HCT116 (cell line): ENCODE data around the gene GPR17. TPM values are rescaled to one million over a fixed set of nuclear protein-coding genes. Genes with fewer than 3 reads are reported as not detected.

Experiments used
- ATAC-seq: fragments of 200-7000 bp; cut with Tn5 transposase; 2 replicates; pipeline ENCODE4 v1.9.1; 2020; ENCODE audit warnings: mild to moderate bottlenecking, moderate library complexity
- BruUV-seq: library from RNA; stranded (reverse); fragments of 400-500 nt; replicated peaks from 2 replicates; lab custom pipeline; 2021; lab: Mats Ljungman, UMichigan
- CTCF ChIA-PET: fragments of 300-600 bp; sonication (Branson Sonifier 250); formaldehyde crosslinking; loops from one replicate; lab custom pipeline; 2021; ENCODE audit warnings: antibody characterized with exemption; lab: Charles Lee
- POLR2A ChIA-PET: fragments of 300-600, 350-600 bp; sonication (Branson Sonifier 250); formaldehyde crosslinking; loops from one replicate; lab custom pipeline; 2021; ENCODE audit warnings: antibody characterized with exemption; lab: Charles Lee
- RAD21 ChIA-PET, 2 experiments: fragments of 300-600 bp; sonication (Branson Sonifier 250); formaldehyde crosslinking; loops; one replicate each; lab custom pipeline; 2023; ENCODE audit warnings: low total read pairs in 2 of 2; ENCODE audit not compliant: uncharacterized antibody in 2 of 2, unreplicated experiment in 2 of 2, low non-redundant PET in 1 of 2; lab: Charles Lee
- DNase-seq: peaks from one replicate; pipeline ENCODE4 v3.0.0-alpha.2; 2010; ENCODE audit warnings: low read depth, low spot score
- H2AFZ ChIP-seq: fragments of 200-600 bp; shearing (Covaris generic), sonication (generic); 2 replicates; pipeline ENCODE4 v1.6.1; 2017; ENCODE audit warnings: low read depth, mixed run types, mixed read lengths, antibody characterized with exemption, low read length; ENCODE audit not compliant: poor library complexity, severe bottlenecking
- H3K27ac ChIP-seq: 2 replicates; pipeline ENCODE4 v1.5.1; 2012; ENCODE audit warnings: low read depth, low read length
- H3K27me3 ChIP-seq: fragments of 200-600 bp; sonication (generic); 2 replicates; pipeline ENCODE4 v1.6.1; 2016; ENCODE audit warnings: mixed run types, low read length, mixed read lengths; ENCODE audit not compliant: insufficient read depth
- H3K36me3 ChIP-seq, 2 experiments: fragments of 200-500 bp in 1 of 2; fragments of 200-600 bp in 1 of 2; sonication (Bioruptor generic) in 1 of 2; sonication (generic) in 1 of 2; 2 replicates each; pipeline versions ENCODE4 v1.5.1 to v1.6.1; 2014 to 2016; ENCODE audit warnings: low read length in 2 of 2, inconsistent platforms in 1 of 2, mixed read lengths in 1 of 2, mixed run types in 1 of 2; ENCODE audit not compliant: insufficient read depth in 2 of 2, control insufficient read depth in 1 of 2
- H3K4me1 ChIP-seq, 2 experiments: fragments of 200-600 bp in 1 of 2; sonication (generic) in 1 of 2; 2 replicates each; pipeline versions ENCODE4 v1.5.1 to v1.6.1; 2012 to 2017; ENCODE audit warnings: low read length in 2 of 2, inconsistent platforms in 1 of 2, mild to moderate bottlenecking in 1 of 2, mixed read lengths in 1 of 2, mixed run types in 1 of 2, moderate library complexity in 1 of 2; ENCODE audit not compliant: insufficient read depth in 2 of 2, control insufficient read depth in 1 of 2
- H3K4me2 ChIP-seq: fragments of 200-600 bp; sonication (generic); 2 replicates; pipeline ENCODE4 v1.6.1; 2017; ENCODE audit warnings: mixed run types, low read length, mixed read lengths
- H3K4me3 ChIP-seq, 2 experiments: fragments of 200-600 bp in 1 of 2; sonication (generic) in 1 of 2; replicated peaks in 1 of 2; 2 replicates each; pipeline ENCODE4 v1.5.1; 2011 to 2016; ENCODE audit warnings: low read length in 2 of 2, control low read depth in 1 of 2, low read depth in 1 of 2, mild to moderate bottlenecking in 1 of 2, mixed read lengths in 1 of 2, mixed run types in 1 of 2
- H3K79me2 ChIP-seq: fragments of 200-600 bp; sonication (generic); 2 replicates; pipeline ENCODE4 v1.6.1; 2017; ENCODE audit warnings: mild to moderate bottlenecking, mixed run types, low read length, moderate library complexity, mixed read lengths; ENCODE audit not compliant: insufficient read depth
- H3K9ac ChIP-seq: fragments of 200-600 bp; sonication (generic); 2 replicates; pipeline ENCODE4 v1.6.1; 2016; ENCODE audit warnings: low read length, mixed read lengths
- H3K9me2 ChIP-seq: fragments of 200-600 bp; sonication (generic), shearing (Covaris generic); 2 replicates; pipeline ENCODE4 v1.6.1; 2017; ENCODE audit warnings: mixed run types, mild to moderate bottlenecking, moderate library complexity; ENCODE audit not compliant: insufficient read depth
- H3K9me3 ChIP-seq, 2 experiments: fragments of 200-500 bp in 1 of 2; fragments of 200-600 bp in 1 of 2; sonication (Bioruptor generic) in 1 of 2; sonication (generic) in 1 of 2; 2 replicates each; pipeline ENCODE4 v1.6.1; 2014 to 2017; ENCODE audit warnings: low read length in 2 of 2, mixed read lengths in 2 of 2, inconsistent platforms in 1 of 2, low read depth in 1 of 2, mild to moderate bottlenecking in 1 of 2, mixed run types in 1 of 2, moderate library complexity in 1 of 2; ENCODE audit not compliant: control insufficient read depth in 1 of 2, insufficient read depth in 1 of 2
- H4K20me1 ChIP-seq: fragments of 200-600 bp; sonication (generic), shearing (Covaris generic); 2 replicates; pipeline ENCODE4 v1.6.1; 2017; ENCODE audit warnings: mixed run types, mild to moderate bottlenecking, moderate library complexity; ENCODE audit not compliant: insufficient read depth
- CEBPB ChIP-seq: IDR thresholded peaks from 2 replicates; pipeline ENCODE4 v1.6.1; 2012; ENCODE audit warnings: low read depth
- EGR1 ChIP-seq: IDR thresholded peaks from 2 replicates; pipeline ENCODE4 v1.6.1; 2012; ENCODE audit warnings: low read depth
- ELF1 ChIP-seq: IDR thresholded peaks from 2 replicates; pipeline ENCODE4 v1.6.1; 2012; ENCODE audit warnings: low read depth, borderline replicate concordance
- EZH2phosphoT487 ChIP-seq: fragments of 200-600 bp; IDR thresholded peaks from 2 replicates; pipeline ENCODE4 v1.6.1; 2018; ENCODE audit warnings: antibody characterized with exemption, borderline replicate concordance
- SP1 ChIP-seq: IDR thresholded peaks from 2 replicates; pipeline ENCODE4 v1.6.1; 2012; ENCODE audit warnings: low read depth
- SRF ChIP-seq: IDR thresholded peaks from 2 replicates; pipeline ENCODE4 v1.6.1; 2012; ENCODE audit warnings: low read depth
- intact Hi-C: fragments of 100-400 bp; cut with micrococcal nuclease; formaldehyde crosslinking; loops from 2 replicates; pipeline ENCODE4 v1.10.0; 2022
- total RNA-seq: library from RNA; stranded (reverse); gene quantifications from one replicate; pipeline ENCODE4 v1.2.1, GENCODE V29; 2021; ENCODE audit not compliant: unreplicated experiment

GPR17 gene
- total RNA-seq, 1 experiment from 2014 or later: not detected

DNA sequence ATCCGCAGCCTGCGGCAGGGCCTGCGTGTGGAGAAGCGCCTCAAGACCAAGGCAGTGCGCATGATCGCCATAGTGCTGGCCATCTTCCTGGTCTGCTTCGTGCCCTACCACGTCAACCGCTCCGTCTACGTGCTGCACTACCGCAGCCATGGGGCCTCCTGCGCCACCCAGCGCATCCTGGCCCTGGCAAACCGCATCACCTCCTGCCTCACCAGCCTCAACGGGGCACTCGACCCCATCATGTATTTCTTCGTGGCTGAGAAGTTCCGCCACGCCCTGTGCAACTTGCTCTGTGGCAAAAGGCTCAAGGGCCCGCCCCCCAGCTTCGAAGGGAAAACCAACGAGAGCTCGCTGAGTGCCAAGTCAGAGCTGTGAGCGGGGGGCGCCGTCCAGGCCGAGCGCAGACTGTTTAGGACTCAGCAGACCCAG lies 5.4 kb downstream of the GPR17 start:
- ChIA-PET RAD21 (no interaction called here), POLR2A (no interaction called here), CTCF (interaction anchor here (5.8 kb wide), 1 partner anchor 60 kb away, joined by 97 read pairs; no protein-coding TSS in a partner anchor)
- no peak overlapping the region for H3K4me3 ChIP-seq
- peaks cover 9 to 30% of the 10 kb centered on the region in 2 experiments for H3K4me1 ChIP-seq
- H3K9ac ChIP-seq: no peak overlapping the region
- no peaks in the 10 kb centered on the region for H3K27me3 ChIP-seq
- H3K27ac ChIP-seq: no peak overlapping the region; the same call in 1 of the 2 replicates
- H4K20me1 ChIP-seq: no peaks in the 10 kb centered on the region
- H2AFZ ChIP-seq: no peak overlapping the region
- BruUV-seq: no TSS peak
- H3K9me2 ChIP-seq: no peaks in the 10 kb centered on the region
- no peak for DNase-seq
- no peak overlapping the region for H3K4me2 ChIP-seq
- intact Hi-C loops: no loop called here
- TF ChIP-seq EZH2phosphoT487 (no peak), CEBPB (no peak)
- no peaks in the 10 kb centered on the region for H3K9me3 ChIP-seq
- no peaks in the 10 kb centered on the region for H3K79me2 ChIP-seq
- no peak for ATAC-seq
- H3K36me3 ChIP-seq: no peaks in the 10 kb centered on the region

- no peak overlapping the region for H3K9ac ChIP-seq
- H3K4me1 ChIP-seq: peaks cover 2 to 23% of the 10 kb centered on the region in 2 experiments; a peak in 3 of 4 replicates
- CTCF ChIA-PET: interaction anchor here (1.5 to 5.8 kb wide), 2 partner anchors 61 kb away, joined by 10 to 97 read pairs; no protein-coding TSS in a partner anchor
- H3K27me3 ChIP-seq: no peaks in the 10 kb centered on the region
- intact Hi-C loops: no loop called here
- no peak for TF ChIP-seq SP1
- no peak for TF ChIP-seq ELF1
- TF ChIP-seq CEBPB: no peak
- TF ChIP-seq EGR1: no peak
- TF ChIP-seq SRF: no peak
- POLR2A ChIA-PET: no interaction called here
- no peak overlapping the region for H2AFZ ChIP-seq
- no peak for ATAC-seq
- H3K4me3 ChIP-seq: no peak overlapping the region
- H3K9me3 ChIP-seq: no peaks in the 10 kb centered on the region
- RAD21 ChIA-PET: no interaction called here
- H3K9me2 ChIP-seq: no peaks in the 10 kb centered on the region
- no peaks in the 10 kb centered on the region for H3K36me3 ChIP-seq
- BruUV-seq: no TSS peak
- no peak for DNase-seq
- no peaks in the 10 kb centered on the region for H4K20me1 ChIP-seq
- H3K4me2 ChIP-seq: no peak overlapping the region
- H3K27ac ChIP-seq: no peak overlapping the region
- no peaks in the 10 kb centered on the region for H3K79me2 ChIP-seq
These were observed 6.1 kb downstream of the GPR17 start for GRCh38 chr2:127651971-127652550.
